ENCODE data around the gene PPARD. TPM values are rescaled to one million over a fixed set of nuclear protein-coding genes. Genes with fewer than 3 reads are reported as not detected.

Gene PPARD
- total RNA-seq, 2 experiments from 2014 or later = 6.1 to 11.9 TPM

DNA sequence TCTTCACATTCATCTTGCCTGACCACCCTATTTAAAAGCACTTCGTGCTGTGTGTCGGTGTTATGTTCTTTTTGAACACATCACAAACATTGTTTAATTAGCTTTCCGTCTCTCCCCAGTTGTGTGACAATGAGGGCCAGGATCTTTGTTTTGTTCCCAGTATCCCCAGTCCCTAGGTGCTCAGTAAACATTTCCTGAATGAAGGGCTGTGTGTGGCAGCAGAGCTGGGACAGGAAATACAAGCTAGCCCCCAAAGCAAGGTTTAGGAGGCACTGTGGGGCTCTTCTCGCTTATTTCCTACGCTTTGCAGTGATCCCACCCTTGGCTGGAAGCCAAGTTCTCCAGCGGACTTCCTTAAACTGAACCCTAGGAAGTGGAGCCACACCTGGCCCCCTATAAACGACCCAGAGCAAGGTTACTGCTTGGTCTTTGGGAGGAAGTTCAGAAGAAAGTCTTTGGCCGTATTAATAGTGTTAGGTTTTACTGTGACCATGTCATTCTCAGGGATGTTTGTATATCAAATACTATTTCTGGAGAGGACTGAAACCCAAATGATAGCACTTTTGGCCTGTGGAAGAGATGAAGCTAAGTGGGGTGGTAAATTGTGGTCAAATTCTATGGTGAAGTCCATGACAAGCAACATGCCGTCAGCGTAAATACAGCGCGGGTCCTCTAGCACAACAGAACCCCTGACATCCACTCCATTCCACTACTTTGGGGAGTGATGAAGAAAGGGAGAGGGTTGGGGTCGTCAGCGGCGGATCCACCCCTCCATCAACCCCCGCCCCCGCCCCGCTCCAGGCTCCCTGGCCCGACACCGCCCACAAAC is 109.2 kb downstream of the PPARD start:
- Histone ChIP-seq H4K20me1 (ENCODE audit: insufficient read depth, low read length) (peaks cover 9% of the 10 kb centered on the region; the same call in 1 of the 2 replicates), H3K36me3 (ENCODE audit: insufficient read depth, low read length) (peaks cover 18% of the 10 kb centered on the region; the same call in 1 of the 2 replicates), H3K79me2 (ENCODE audit: insufficient read depth, low read depth, low read length) (peaks cover 12% of the 10 kb centered on the region; the same call in 1 of the 2 replicates), H3K9me2 (ENCODE audit: insufficient read depth, low read length) (no peaks in the 10 kb centered on the region), H3K9me3 (ENCODE audit: low read length) (no peaks in the 10 kb centered on the region), H3K4me1 (ENCODE audit: insufficient read depth, low read length, poor library complexity, severe bottlenecking) (peaks cover 30% of the 10 kb centered on the region), H3K4me2 (ENCODE audit: low read length) (peak overlapping the region; percentile 87), H3K27ac (ENCODE audit: low read depth, low read length, poor library complexity, severe bottlenecking) (peak overlapping the region; percentile 10), H2AFZ (ENCODE audit: low read length) (peak overlapping the region; percentile 97), H3K4me3 (ENCODE audit: low read depth, low read length, poor library complexity, severe bottlenecking) (peak overlapping the region; percentile 85)
- ChIA-PET POLR2A (interaction anchor here (0.6 to 2.5 kb wide), 7 partner anchors 11 to 334 kb away, joined by 3 to 11 read pairs (median 4); partner anchors contain the start of gene RPL10A), CTCF (ENCODE audit: unreplicated experiment) (interaction anchor here (0.9 kb wide), 1 partner anchor 110 kb away, joined by 3 read pairs; no protein-coding TSS in a partner anchor)
- DNase-seq (ENCODE audit: low spot score) = no peak
- no peak for TF ChIP-seq EZH2phosphoT487 (IDR thresholded peaks at IDR 0.05; ENCODE audit: borderline replicate concordance, low read depth, low read length)
- intact Hi-C loops (cut with micrococcal nuclease; ENCODE audit: unreplicated experiment) = loop anchor here (10.0 kb wide), 1 partner anchor 967 kb away; no protein-coding TSS in a partner anchor
- BruUV-seq (replicated peaks) = no TSS peak

DNA sequence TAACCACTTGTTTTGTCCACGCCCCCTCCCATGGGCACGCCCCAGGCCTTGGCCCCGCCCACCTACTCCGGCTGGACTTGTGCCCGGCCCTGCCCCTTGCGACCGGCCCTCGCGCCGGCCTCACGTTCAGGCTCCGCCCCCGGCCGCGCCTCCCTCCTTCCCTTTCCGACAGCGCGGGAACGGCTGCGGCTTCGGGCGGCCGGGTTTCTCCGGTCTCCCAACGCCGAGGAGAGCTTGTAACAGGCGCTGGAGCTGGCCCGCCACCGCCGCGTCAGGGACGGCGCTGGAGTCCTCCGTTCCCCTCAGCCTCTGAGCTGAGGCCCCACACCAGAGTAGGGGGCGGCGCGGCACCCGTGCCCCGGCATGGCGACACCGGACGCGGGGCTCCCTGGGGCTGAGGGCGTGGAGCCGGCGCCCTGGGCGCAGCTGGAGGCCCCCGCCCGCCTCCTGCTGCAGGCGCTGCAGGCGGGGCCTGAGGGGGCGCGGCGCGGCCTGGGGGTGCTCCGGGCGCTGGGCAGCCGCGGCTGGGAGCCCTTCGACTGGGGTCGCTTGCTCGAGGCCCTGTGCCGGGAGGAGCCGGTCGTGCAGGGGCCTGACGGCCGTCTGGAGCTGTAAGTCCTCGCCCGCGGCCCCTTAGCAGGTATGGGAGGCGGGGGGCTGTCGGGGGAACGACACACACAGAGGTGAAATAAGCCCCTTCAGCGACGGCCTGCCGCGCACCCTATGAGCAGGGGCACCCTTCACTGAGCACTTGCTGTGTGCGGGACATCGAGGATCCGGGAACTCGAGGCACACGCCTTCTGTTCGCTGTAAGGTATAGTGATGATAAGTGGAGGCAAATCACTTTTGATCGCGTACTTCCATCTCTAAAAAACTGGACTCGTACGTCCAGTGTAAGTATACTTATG is 110.1 kb downstream of the PPARD start, which contains the start of gene FANCE:
Gene FANCE, plus strand, starts transcription at position 156 of the 908 bp plus-strand sequence. Its CDS starts 208 bp downstream, at position 364.
- Histone ChIP-seq H3K4me1 (ENCODE audit: insufficient read depth, low read length, poor library complexity, severe bottlenecking) (peaks cover 32% of the 10 kb centered on the region), H4K20me1 (ENCODE audit: insufficient read depth, low read length) (peaks cover 9% of the 10 kb centered on the region; the same call in 1 of the 2 replicates), H3K79me2 (ENCODE audit: insufficient read depth, low read depth, low read length) (peaks cover 12% of the 10 kb centered on the region; the same call in 1 of the 2 replicates), H3K27ac (ENCODE audit: low read depth, low read length, poor library complexity, severe bottlenecking) (peak within 1 kb of the TSS; percentile 48), H2AFZ (ENCODE audit: low read length) (peak within 1 kb of the TSS; percentile 97), H3K9me2 (ENCODE audit: insufficient read depth, low read length) (no peaks in the 10 kb centered on the region), H3K9me3 (ENCODE audit: low read length) (no peaks in the 10 kb centered on the region), H3K4me3 (ENCODE audit: low read depth, low read length, poor library complexity, severe bottlenecking) (peak within 1 kb of the TSS; percentile 85), H3K4me2 (ENCODE audit: low read length) (peak within 1 kb of the TSS; percentile 87), H3K36me3 (ENCODE audit: insufficient read depth, low read length) (peaks cover 27% of the 10 kb centered on the region; the same call in 1 of the 2 replicates)
- ChIA-PET POLR2A (interaction anchor here (0.7 to 2.5 kb wide), 6 partner anchors 15 to 333 kb away, joined by 3 to 11 read pairs (median 4); partner anchors contain the start of gene RPL10A), CTCF (ENCODE audit: unreplicated experiment) (no interaction called here)
- peak; percentile 93 for DNase-seq (ENCODE audit: low spot score)
- no TSS peak for BruUV-seq (replicated peaks)
- no peak for TF ChIP-seq EZH2phosphoT487 (IDR thresholded peaks at IDR 0.05; ENCODE audit: borderline replicate concordance, low read depth, low read length)
- TF ChIP-seq, protein P1, sequence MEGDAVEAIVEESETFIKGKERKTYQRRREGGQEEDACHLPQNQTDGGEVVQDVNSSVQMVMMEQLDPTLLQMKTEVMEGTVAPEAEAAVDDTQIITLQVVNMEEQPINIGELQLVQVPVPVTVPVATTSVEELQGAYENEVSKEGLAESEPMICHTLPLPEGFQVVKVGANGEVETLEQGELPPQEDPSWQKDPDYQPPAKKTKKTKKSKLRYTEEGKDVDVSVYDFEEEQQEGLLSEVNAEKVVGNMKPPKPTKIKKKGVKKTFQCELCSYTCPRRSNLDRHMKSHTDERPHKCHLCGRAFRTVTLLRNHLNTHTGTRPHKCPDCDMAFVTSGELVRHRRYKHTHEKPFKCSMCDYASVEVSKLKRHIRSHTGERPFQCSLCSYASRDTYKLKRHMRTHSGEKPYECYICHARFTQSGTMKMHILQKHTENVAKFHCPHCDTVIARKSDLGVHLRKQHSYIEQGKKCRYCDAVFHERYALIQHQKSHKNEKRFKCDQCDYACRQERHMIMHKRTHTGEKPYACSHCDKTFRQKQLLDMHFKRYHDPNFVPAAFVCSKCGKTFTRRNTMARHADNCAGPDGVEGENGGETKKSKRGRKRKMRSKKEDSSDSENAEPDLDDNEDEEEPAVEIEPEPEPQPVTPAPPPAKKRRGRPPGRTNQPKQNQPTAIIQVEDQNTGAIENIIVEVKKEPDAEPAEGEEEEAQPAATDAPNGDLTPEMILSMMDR (conservative IDR thresholded peaks at IDR 0.05; ENCODE audit: low read length) = no peak
- intact Hi-C loops (cut with micrococcal nuclease; ENCODE audit: unreplicated experiment) = loop anchor here (10.0 kb wide), 1 partner anchor 968 kb away; no protein-coding TSS in a partner anchor

All from OCI-LY7 (cell line).